ENCODE results near the gene TRNAU1AP. TPM values are rescaled to one million over a fixed set of nuclear protein-coding genes. Genes with fewer than 3 reads are reported as not detected.
"Not testable (repeated sequence)": the region's sequence is repeated elsewhere in the genome, so short reads cannot be mapped to it uniquely, and the experiment has no call there.

TRNAU1AP gene
- total RNA-seq, 1 donor = 23.2 TPM

- no peak overlapping the region for H3K27ac ChIP-seq (ENCODE audit: low read depth, low read length)
- H3K79me2 ChIP-seq (ENCODE audit: insufficient read depth, low read length) = no peaks in the 10 kb centered on the region
- no peak overlapping the region for H2AFZ ChIP-seq (ENCODE audit: low read length)
- no peaks in the 10 kb centered on the region for H3K27me3 ChIP-seq (ENCODE audit: insufficient read depth, low read length)
- H3K4me3 ChIP-seq (ENCODE audit: insufficient read depth, low read length) = no peak overlapping the region
- H3K4me2 ChIP-seq (ENCODE audit: insufficient read depth, low read length) = no peak overlapping the region
- peaks cover 3% of the 10 kb centered on the region for H3K4me1 ChIP-seq (ENCODE audit: insufficient read depth, low read length)
- no peak for DNase-seq (ENCODE audit: insufficient read length, low spot score, missing footprints)
- H3K36me3 ChIP-seq (ENCODE audit: insufficient read depth, low read length) = no peaks in the 10 kb centered on the region
- H4K20me1 ChIP-seq (ENCODE audit: insufficient read depth, low read length) = no peaks in the 10 kb centered on the region
- no peaks in the 10 kb centered on the region for H3K9me3 ChIP-seq (ENCODE audit: low read depth, low read length)
- TF ChIP-seq, protein P1, sequence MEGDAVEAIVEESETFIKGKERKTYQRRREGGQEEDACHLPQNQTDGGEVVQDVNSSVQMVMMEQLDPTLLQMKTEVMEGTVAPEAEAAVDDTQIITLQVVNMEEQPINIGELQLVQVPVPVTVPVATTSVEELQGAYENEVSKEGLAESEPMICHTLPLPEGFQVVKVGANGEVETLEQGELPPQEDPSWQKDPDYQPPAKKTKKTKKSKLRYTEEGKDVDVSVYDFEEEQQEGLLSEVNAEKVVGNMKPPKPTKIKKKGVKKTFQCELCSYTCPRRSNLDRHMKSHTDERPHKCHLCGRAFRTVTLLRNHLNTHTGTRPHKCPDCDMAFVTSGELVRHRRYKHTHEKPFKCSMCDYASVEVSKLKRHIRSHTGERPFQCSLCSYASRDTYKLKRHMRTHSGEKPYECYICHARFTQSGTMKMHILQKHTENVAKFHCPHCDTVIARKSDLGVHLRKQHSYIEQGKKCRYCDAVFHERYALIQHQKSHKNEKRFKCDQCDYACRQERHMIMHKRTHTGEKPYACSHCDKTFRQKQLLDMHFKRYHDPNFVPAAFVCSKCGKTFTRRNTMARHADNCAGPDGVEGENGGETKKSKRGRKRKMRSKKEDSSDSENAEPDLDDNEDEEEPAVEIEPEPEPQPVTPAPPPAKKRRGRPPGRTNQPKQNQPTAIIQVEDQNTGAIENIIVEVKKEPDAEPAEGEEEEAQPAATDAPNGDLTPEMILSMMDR (IDR thresholded peaks at IDR 0.05; ENCODE audit: extremely low read depth, low read depth, low read length) = no peak
These were observed 42.7 kb downstream of the TRNAU1AP start for GRCh38 chr1:28595412-28596191.

- not testable (repeated sequence) for H3K4me1 ChIP-seq (ENCODE audit: insufficient read depth, low read length); H3K4me2 ChIP-seq (ENCODE audit: insufficient read depth, low read length); DNase-seq (ENCODE audit: insufficient read length, low spot score, missing footprints); H3K4me3 ChIP-seq (ENCODE audit: insufficient read depth, low read length); H2AFZ ChIP-seq (ENCODE audit: low read length); H3K9me3 ChIP-seq (ENCODE audit: low read depth, low read length); H3K79me2 ChIP-seq (ENCODE audit: insufficient read depth, low read length); H4K20me1 ChIP-seq (ENCODE audit: insufficient read depth, low read length); H3K27ac ChIP-seq (ENCODE audit: low read depth, low read length); H3K36me3 ChIP-seq (ENCODE audit: insufficient read depth, low read length); H3K27me3 ChIP-seq (ENCODE audit: insufficient read depth, low read length)
These were observed 43.4 kb downstream of the TRNAU1AP start for GRCh38 chr1:28596276-28596675.

- H3K36me3 ChIP-seq (ENCODE audit: insufficient read depth, low read length) = peaks cover 26% of the 10 kb centered on the region
- H3K4me3 ChIP-seq (ENCODE audit: insufficient read depth, low read length) = peak overlapping the region; percentile 47
- H3K27me3 ChIP-seq (ENCODE audit: insufficient read depth, low read length) = no peaks in the 10 kb centered on the region
- H3K9me3 ChIP-seq (ENCODE audit: low read depth, low read length) = no peaks in the 10 kb centered on the region
- H3K4me2 ChIP-seq (ENCODE audit: insufficient read depth, low read length) = peak overlapping the region; percentile 78
- TF ChIP-seq, protein P1 (IDR thresholded peaks at IDR 0.05; ENCODE audit: extremely low read depth, low read depth, low read length) = no peak
- H3K79me2 ChIP-seq (ENCODE audit: insufficient read depth, low read length) = no peaks in the 10 kb centered on the region
- peak overlapping the region; percentile 29 for H2AFZ ChIP-seq (ENCODE audit: low read length)
- peak overlapping the region; percentile 74 for H3K27ac ChIP-seq (ENCODE audit: low read depth, low read length)
- peaks cover 7% of the 10 kb centered on the region for H4K20me1 ChIP-seq (ENCODE audit: insufficient read depth, low read length)
- H3K4me1 ChIP-seq (ENCODE audit: insufficient read depth, low read length) = peaks cover 15% of the 10 kb centered on the region
- DNase-seq (ENCODE audit: insufficient read length, low spot score, missing footprints) = peak; percentile 98
These were observed 48.8 kb downstream of the TRNAU1AP start for GRCh38 chr1:28601696-28602095.

GRCh38 chr1:28602536-28603439 lies 49.9 kb downstream of the TRNAU1AP start:
- Histone ChIP-seq H3K9me3 (ENCODE audit: low read depth, low read length) (no peaks in the 10 kb centered on the region), H2AFZ (ENCODE audit: low read length) (no peak overlapping the region), H4K20me1 (ENCODE audit: insufficient read depth, low read length) (peaks cover 7% of the 10 kb centered on the region), H3K4me2 (ENCODE audit: insufficient read depth, low read length) (peak overlapping the region; percentile 78), H3K27ac (ENCODE audit: low read depth, low read length) (peak overlapping the region; percentile 74), H3K4me3 (ENCODE audit: insufficient read depth, low read length) (no peak overlapping the region), H3K36me3 (ENCODE audit: insufficient read depth, low read length) (peaks cover 36% of the 10 kb centered on the region), H3K27me3 (ENCODE audit: insufficient read depth, low read length) (no peaks in the 10 kb centered on the region), H3K79me2 (ENCODE audit: insufficient read depth, low read length) (no peaks in the 10 kb centered on the region), H3K4me1 (ENCODE audit: insufficient read depth, low read length) (peaks cover 15% of the 10 kb centered on the region)
- peak; percentile 95 for DNase-seq (ENCODE audit: insufficient read length, low spot score, missing footprints)
- TF ChIP-seq, protein P1 (IDR thresholded peaks at IDR 0.05; ENCODE audit: extremely low read depth, low read depth, low read length) = peak; percentile 80

All from osteoblast (primary cell).